ENCODE data around the gene RETN. TPM values are rescaled to one million over a fixed set of nuclear protein-coding genes. Genes with fewer than 3 reads are reported as not detected.

RETN gene
- polyA plus RNA-seq, 1 experiment, result not detected

DNA sequence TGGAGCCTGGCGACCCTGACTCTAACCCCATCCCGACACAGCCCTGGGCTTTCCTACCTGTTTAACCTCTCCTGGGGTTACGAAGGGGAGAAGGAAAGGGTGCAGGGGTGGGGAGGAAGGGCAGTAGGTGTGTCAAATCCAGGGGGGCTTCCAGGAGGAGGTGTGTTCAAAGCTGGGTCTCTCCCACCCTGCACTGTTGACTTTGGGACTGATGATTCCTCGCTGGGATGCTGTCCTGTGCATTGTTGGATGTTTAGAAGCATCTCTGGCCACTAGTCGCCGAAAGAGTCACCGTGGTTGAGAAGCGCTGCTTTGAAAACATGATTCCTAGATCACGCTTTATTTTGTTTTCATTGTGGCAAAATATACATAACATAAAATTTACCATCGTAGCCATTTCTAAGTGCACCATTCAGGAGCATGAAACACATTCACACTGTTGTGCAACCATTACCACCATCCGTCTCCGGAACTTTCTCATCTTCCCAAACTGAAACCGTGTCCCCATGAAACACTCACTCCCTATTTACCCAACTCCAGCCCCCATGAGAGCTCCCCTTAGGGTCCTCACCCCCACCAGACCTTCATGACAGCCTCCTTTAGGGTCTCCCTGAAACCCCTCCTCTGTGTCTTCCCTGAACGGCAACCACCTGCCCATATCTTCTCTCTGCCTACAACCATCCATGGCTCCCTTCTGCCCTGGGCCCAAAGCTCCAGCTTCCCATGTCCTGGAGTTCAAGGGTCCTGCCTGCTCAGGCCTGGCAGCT, 37.5 kb downstream of the RETN start:
- POLR2A ChIA-PET, result no interaction called here
- H3K27ac ChIP-seq (ENCODE audit: low read depth, low read length), result no peak overlapping the region
- DNase-seq (ENCODE audit: low read depth, low spot score), result no peak
- CTCF ChIA-PET, result no interaction called here
- peaks cover 7% of the 10 kb centered on the region for H3K27me3 ChIP-seq (ENCODE audit: control insufficient read depth, insufficient read depth, low read length)
- TF ChIP-seq, protein P1, sequence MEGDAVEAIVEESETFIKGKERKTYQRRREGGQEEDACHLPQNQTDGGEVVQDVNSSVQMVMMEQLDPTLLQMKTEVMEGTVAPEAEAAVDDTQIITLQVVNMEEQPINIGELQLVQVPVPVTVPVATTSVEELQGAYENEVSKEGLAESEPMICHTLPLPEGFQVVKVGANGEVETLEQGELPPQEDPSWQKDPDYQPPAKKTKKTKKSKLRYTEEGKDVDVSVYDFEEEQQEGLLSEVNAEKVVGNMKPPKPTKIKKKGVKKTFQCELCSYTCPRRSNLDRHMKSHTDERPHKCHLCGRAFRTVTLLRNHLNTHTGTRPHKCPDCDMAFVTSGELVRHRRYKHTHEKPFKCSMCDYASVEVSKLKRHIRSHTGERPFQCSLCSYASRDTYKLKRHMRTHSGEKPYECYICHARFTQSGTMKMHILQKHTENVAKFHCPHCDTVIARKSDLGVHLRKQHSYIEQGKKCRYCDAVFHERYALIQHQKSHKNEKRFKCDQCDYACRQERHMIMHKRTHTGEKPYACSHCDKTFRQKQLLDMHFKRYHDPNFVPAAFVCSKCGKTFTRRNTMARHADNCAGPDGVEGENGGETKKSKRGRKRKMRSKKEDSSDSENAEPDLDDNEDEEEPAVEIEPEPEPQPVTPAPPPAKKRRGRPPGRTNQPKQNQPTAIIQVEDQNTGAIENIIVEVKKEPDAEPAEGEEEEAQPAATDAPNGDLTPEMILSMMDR (IDR thresholded peaks at IDR 0.05; ENCODE audit: low read depth, low read length), result no peak
- H3K4me3 ChIP-seq (ENCODE audit: low read depth, low read length), result no peak overlapping the region
- no peaks in the 10 kb centered on the region for H3K9me3 ChIP-seq (ENCODE audit: control insufficient read depth, insufficient read depth, low read length)

DNA sequence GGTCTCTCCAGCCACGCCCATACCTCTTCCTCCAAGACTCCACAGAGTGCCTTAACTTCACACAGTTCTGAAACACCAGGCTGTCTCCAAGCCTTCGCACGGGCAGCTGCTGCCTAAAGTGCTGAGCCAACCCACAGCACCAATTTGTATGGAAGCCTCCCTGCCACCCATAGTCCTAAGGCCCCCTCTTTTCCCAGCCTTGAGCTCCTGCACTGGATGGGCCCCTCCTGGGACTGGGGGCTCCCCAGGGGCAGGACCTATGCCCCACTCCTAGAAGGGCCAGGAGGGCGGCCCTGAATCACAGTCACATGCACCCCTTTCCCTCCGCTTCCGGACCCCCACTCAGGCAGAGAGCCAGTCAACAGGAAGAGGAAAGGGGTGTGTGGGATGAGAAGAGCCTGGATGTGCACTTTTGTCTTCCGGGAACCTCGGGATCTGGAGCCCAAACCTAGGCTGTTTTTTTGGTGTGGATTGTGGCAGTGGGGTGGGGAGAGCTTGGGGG, 38.2 kb downstream of the RETN start:
- POLR2A ChIA-PET, result no interaction called here
- TF ChIP-seq, protein P1 (IDR thresholded peaks at IDR 0.05; ENCODE audit: low read depth, low read length), result no peak
- CTCF ChIA-PET, result no interaction called here
- Histone ChIP-seq H3K9me3 (ENCODE audit: control insufficient read depth, insufficient read depth, low read length) (no peaks in the 10 kb centered on the region), H3K27me3 (ENCODE audit: control insufficient read depth, insufficient read depth, low read length) (peaks cover 7% of the 10 kb centered on the region), H3K27ac (ENCODE audit: low read depth, low read length) (no peak overlapping the region), H3K4me3 (ENCODE audit: low read depth, low read length) (no peak overlapping the region)
- DNase-seq (ENCODE audit: low read depth, low spot score), result no peak

DNA sequence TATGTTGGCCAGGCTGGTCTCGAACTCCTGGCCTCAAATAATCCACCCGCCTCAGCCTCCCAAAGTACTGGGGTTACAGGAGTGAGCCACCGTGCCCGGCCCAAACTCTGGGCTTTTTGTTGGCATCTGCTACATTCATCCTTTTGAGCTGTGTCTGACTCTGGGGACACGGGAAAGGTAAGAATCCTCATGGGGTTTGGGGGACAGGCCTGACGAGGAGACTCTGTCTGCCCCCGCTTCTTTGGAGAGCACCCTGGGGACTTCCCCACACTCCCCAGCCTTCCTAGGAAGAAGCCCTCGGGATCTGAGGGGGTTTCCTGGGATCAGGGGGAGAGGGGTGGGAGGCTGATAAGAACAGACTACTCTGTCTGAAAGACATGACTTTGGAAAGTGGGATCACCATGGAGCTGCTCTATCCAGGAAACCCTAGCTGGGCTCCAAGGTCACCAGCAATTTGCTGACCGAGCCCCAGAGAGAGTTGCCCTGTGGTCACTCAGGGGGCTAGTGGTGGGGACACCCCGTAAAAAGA, 41.1 kb downstream of the RETN start:
- no peak for DNase-seq (ENCODE audit: low read depth, low spot score)
- H3K27me3 ChIP-seq (ENCODE audit: control insufficient read depth, insufficient read depth, low read length), result peaks cover 7% of the 10 kb centered on the region
- POLR2A ChIA-PET, result no interaction called here
- TF ChIP-seq, protein P1 (IDR thresholded peaks at IDR 0.05; ENCODE audit: low read depth, low read length), result no peak
- CTCF ChIA-PET, result no interaction called here
- H3K9me3 ChIP-seq (ENCODE audit: control insufficient read depth, insufficient read depth, low read length), result no peaks in the 10 kb centered on the region
- H3K27ac ChIP-seq (ENCODE audit: low read depth, low read length), result no peak overlapping the region
- no peak overlapping the region for H3K4me3 ChIP-seq (ENCODE audit: low read depth, low read length)

DNA sequence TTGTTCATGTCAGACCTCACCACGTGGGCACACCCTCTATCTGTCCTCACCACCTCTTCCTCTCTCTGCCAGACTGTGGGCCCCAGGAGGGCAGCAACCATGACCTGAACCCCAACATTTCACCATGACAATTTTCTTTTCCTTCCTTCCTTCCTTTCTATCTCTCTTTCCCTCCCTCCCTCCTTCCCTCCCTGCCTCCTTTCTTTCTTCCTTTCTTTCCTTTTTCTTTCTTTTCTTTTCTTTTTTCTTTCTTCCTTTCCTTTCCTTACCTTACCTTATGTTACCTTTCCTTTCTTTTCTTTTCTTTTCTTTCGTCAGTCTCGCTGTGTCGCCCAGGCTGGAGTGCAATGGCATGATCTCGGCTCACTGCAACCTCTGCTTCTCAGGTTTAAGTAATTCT, 41.8 kb downstream of the RETN start:
- ChIA-PET POLR2A (no interaction called here), CTCF (no interaction called here)
- TF ChIP-seq, protein P1 (IDR thresholded peaks at IDR 0.05; ENCODE audit: low read depth, low read length), result no peak
- Histone ChIP-seq H3K4me3 (ENCODE audit: low read depth, low read length) (no peak overlapping the region), H3K27me3 (ENCODE audit: control insufficient read depth, insufficient read depth, low read length) (peaks cover 7% of the 10 kb centered on the region), H3K27ac (ENCODE audit: low read depth, low read length) (no peak overlapping the region), H3K9me3 (ENCODE audit: control insufficient read depth, insufficient read depth, low read length) (no peaks in the 10 kb centered on the region)
- DNase-seq (ENCODE audit: low read depth, low spot score), result no peak

DNA sequence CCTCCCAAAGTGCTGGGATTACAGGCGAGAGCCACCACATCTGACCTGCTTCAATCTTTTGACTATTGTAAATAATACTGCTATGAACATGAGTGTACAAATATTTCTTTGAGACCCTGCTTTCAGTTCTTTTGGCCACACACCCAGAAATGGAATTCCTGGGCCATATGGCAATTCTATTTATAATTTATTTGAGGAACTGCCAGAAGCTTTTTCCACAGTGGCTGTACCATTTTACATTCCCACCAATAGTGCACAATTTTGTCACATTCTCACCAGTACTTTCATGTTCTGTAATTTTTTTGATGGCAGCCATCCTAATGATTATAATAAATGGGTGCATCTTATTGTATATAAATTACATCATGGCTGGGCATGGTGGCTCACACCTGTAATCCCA, 46.8 kb downstream of the RETN start:
- ChIA-PET CTCF (no interaction called here), POLR2A (no interaction called here)
- H3K27ac ChIP-seq (ENCODE audit: low read depth, low read length), result no peak overlapping the region
- DNase-seq (ENCODE audit: low read depth, low spot score), result no peak
- H3K27me3 ChIP-seq (ENCODE audit: control insufficient read depth, insufficient read depth, low read length), result no peaks in the 10 kb centered on the region
- H3K9me3 ChIP-seq (ENCODE audit: control insufficient read depth, insufficient read depth, low read length), result no peaks in the 10 kb centered on the region
- TF ChIP-seq, protein P1 (IDR thresholded peaks at IDR 0.05; ENCODE audit: low read depth, low read length), result no peak
- H3K4me3 ChIP-seq (ENCODE audit: low read depth, low read length), result no peak overlapping the region

Measured in AG04450 (cell line).